Naive thymus-derived CD8-positive, alpha-beta T cell (primary cell): ENCODE results near the gene CCDC182. TPM values are rescaled to one million over a fixed set of nuclear protein-coding genes. Genes with fewer than 3 reads are reported as not detected.

ENCODE experiments used
- ATAC-seq, 2 donors: fragments of 150-1000 bp; cut with Tn5 transposase in 1 of 2; sonication (Bioruptor Pico), chemical (Tn5 transposase) in 1 of 2; 1 replicate in 1 of 2; 2 replicates in 1 of 2; pipeline ENCODE4 v1.10.0; 2021; ENCODE audit warnings: mild to moderate bottlenecking in 2 of 2, moderate library complexity in 2 of 2
- POLR2A ChIA-PET: fragments of 350-600 bp; sonication (Branson Sonifier 250); formaldehyde crosslinking; loops from one replicate; lab custom pipeline; 2021; ENCODE audit warnings: antibody characterized with exemption; lab: Charles Lee
- DNase-seq, 10 donors: peaks; one replicate each; pipeline versions ENCODE4 v3.0.0 to v3.0.0-alpha.2; 2020 to 2022
- H3K27ac Mint-ChIP-seq, 10 donors: one replicate each; pipeline ENCODE4 v1.8.0; 2020 to 2022; ENCODE audit warnings: mild to moderate bottlenecking in 10 of 10, mixed read lengths in 10 of 10, moderate library complexity in 4 of 10, inconsistent platforms in 1 of 10
- H3K27me3 Mint-ChIP-seq, 5 donors: one replicate each; pipeline ENCODE4 v1.8.0; 2021 to 2022; ENCODE audit warnings: mixed read lengths in 5 of 5
- H3K36me3 Mint-ChIP-seq, 3 donors: one replicate each; pipeline ENCODE4 v1.8.0; 2020 to 2022; ENCODE audit warnings: mixed read lengths in 3 of 3, mild to moderate bottlenecking in 2 of 3, inconsistent platforms in 1 of 3
- H3K4me1 Mint-ChIP-seq, 4 donors: one replicate each; pipeline ENCODE4 v1.8.0; 2021 to 2022; ENCODE audit warnings: mixed read lengths in 4 of 4
- H3K4me3 Mint-ChIP-seq, 10 donors: one replicate each; pipeline ENCODE4 v1.8.0; 2020 to 2022; ENCODE audit warnings: mild to moderate bottlenecking in 10 of 10, mixed read lengths in 10 of 10, moderate library complexity in 6 of 10, inconsistent platforms in 1 of 10
- H3K9me3 Mint-ChIP-seq, 9 donors: one replicate each; pipeline ENCODE4 v1.8.0; 2020 to 2022; ENCODE audit warnings: mixed read lengths in 9 of 9, mild to moderate bottlenecking in 3 of 9, inconsistent platforms in 1 of 9, moderate library complexity in 1 of 9
- polyA plus RNA-seq, 3 donors: library from polyadenylated mRNA; unstranded; fragments of 300-500 nt; fragmentation: Illumina TruSeq; gene quantifications; one replicate each; pipeline ENCODE4 v1.2.3, GENCODE V29; 2021
- total RNA-seq, 8 experiments: library from RNA in 2 of 8; stranded (reverse) in 2 of 8; gene quantifications; one replicate each; pipeline ENCODE4 v1.2.3 and lab custom pipeline; 2021 to 2026

CCDC182 gene
- total and polyA plus RNA-seq, 5 experiments from 2014 or later: not detected

DNA sequence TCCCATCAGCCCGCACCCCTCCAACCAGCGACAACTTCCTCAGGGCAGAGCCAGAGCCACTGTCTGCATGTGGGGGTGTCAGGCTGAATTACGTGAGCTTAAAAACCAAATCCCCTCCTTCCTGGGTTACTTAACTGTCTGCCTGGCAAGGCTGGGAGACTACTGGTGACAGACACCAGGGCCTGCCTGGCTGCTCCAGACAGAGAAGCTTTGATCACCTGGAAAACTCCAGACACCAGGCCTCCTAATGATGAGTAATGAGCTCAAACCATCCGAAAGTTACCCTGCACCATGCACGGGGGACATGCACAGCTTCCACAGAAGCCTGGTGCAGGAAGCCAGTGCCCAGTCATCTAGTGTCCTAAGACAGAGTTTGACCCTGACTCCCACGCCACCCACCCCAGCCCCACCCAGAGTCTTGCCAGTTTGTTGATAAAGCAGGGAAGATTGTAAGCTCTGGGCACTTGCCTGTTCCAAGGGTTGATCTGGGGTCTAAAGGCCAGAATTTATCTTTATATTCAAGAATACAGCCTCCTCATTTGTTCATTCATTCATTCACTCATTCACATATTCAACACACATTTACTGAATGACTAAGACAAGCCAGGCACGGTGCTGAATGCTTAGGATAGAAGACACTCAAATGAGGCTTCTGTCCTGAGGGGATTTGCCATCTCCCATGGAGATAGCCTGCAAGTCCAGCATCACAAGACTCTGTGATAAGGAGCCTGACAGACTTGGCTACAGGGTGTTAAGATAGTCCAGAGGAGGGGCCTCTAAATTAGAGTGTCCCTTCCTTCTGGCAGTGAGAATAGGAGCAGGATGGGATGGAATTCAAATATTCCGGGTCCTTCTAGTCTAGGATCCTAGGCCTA is 7.2 kb upstream of the CCDC182 start:
- Mint-ChIP-seq H3K4me3 (no peak overlapping the region), H3K36me3 (no peaks in the 10 kb centered on the region), H3K4me1 (peaks cover 11 to 15% (median 13%) of the 10 kb centered on the region in 4 donors), H3K27me3 (peaks cover 0 to 2% (median 0%) of the 10 kb centered on the region in 5 donors), H3K27ac (peak overlapping the region in 3 of 10 donors; percentile 27 to 60 (median 49)), H3K9me3 (no peaks in the 10 kb centered on the region)
- DNase-seq (no peak), ATAC-seq (no peak)
- POLR2A ChIA-PET: no interaction called here

GRCh38 chr17:57751348-57751971 is 6.4 kb upstream of the CCDC182 start:
- DNase-seq (no peak), ATAC-seq (no peak)
- no peaks in the 10 kb centered on the region for H3K9me3 Mint-ChIP-seq
- peak overlapping the region in 2 of 10 donors; percentile 9 to 49 for H3K27ac Mint-ChIP-seq
- POLR2A ChIA-PET: no interaction called here
- no peak overlapping the region for H3K4me3 Mint-ChIP-seq
- H3K27me3 Mint-ChIP-seq: peaks cover 0 to 2% (median 0%) of the 10 kb centered on the region in 5 donors
- peaks cover 11 to 16% (median 13%) of the 10 kb centered on the region in 4 donors for H3K4me1 Mint-ChIP-seq
- no peaks in the 10 kb centered on the region for H3K36me3 Mint-ChIP-seq

DNA sequence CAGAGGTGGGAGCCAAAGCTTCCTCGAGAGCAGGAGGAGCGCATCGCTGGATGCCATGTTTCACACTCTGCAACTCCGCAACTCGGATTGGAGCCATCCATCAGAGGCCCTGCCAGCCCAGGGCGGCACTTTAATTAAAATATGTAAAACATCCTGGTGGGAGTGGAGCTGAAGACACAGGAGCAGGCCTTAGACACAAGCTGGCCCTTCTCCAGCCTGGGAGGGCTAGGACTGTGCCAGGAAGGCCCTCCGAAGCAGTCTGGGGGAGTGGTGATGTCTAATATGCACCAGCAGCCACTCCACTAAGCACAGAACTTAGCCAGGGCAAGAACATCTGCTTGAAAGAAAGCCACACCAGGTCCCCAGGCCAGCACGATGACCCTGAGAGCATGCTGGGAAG is 5.8 kb upstream of the CCDC182 start:
- H3K27ac Mint-ChIP-seq: peak overlapping the region in 1 of 10 donors; percentile 60
- H3K27me3 Mint-ChIP-seq: peaks cover 0 to 2% (median 0%) of the 10 kb centered on the region in 5 donors
- H3K9me3 Mint-ChIP-seq: no peaks in the 10 kb centered on the region
- peaks cover 11 to 16% (median 13%) of the 10 kb centered on the region in 4 donors for H3K4me1 Mint-ChIP-seq
- no peak for ATAC-seq
- POLR2A ChIA-PET: interaction anchor here (0.9 kb wide), 1 partner anchor 152 kb away, joined by 3 read pairs; no protein-coding TSS in a partner anchor
- no peaks in the 10 kb centered on the region for H3K36me3 Mint-ChIP-seq
- no peak for DNase-seq
- H3K4me3 Mint-ChIP-seq: no peak overlapping the region

- Mint-ChIP-seq H3K36me3 (no peaks in the 10 kb centered on the region), H3K27me3 (peaks cover 0 to 2% (median 0%) of the 10 kb centered on the region in 5 donors), H3K9me3 (no peaks in the 10 kb centered on the region), H3K4me3 (peak overlapping the region in 1 of 10 donors; percentile 8), H3K27ac (peak overlapping the region in 6 of 10 donors; percentile 2 to 65 (median 34)), H3K4me1 (peaks cover 11 to 16% (median 13%) of the 10 kb centered on the region in 4 donors)
- POLR2A ChIA-PET: interaction anchor here (0.9 kb wide), 1 partner anchor 151 kb away, joined by 3 read pairs; no protein-coding TSS in a partner anchor
- ATAC-seq (no peak), DNase-seq (no peak)
These were observed 5.2 kb upstream of the CCDC182 start for GRCh38 chr17:57750109-57750871.

- POLR2A ChIA-PET: interaction anchor here (0.6 kb wide), 1 partner anchor 151 kb away, joined by 3 read pairs; no protein-coding TSS in a partner anchor
- H3K9me3 Mint-ChIP-seq: no peaks in the 10 kb centered on the region
- H3K36me3 Mint-ChIP-seq: no peaks in the 10 kb centered on the region
- DNase-seq: no peak
- no peak for ATAC-seq
- peaks cover 0 to 2% (median 0%) of the 10 kb centered on the region in 5 donors for H3K27me3 Mint-ChIP-seq
- H3K27ac Mint-ChIP-seq: peak overlapping the region in 8 of 10 donors; percentile 2 to 60 (median 34)
- peak overlapping the region in 1 of 10 donors; percentile 8 for H3K4me3 Mint-ChIP-seq
- peaks cover 11 to 16% (median 13%) of the 10 kb centered on the region in 4 donors for H3K4me1 Mint-ChIP-seq
These were observed 4.6 kb upstream of the CCDC182 start for GRCh38 chr17:57749701-57750100.

DNA sequence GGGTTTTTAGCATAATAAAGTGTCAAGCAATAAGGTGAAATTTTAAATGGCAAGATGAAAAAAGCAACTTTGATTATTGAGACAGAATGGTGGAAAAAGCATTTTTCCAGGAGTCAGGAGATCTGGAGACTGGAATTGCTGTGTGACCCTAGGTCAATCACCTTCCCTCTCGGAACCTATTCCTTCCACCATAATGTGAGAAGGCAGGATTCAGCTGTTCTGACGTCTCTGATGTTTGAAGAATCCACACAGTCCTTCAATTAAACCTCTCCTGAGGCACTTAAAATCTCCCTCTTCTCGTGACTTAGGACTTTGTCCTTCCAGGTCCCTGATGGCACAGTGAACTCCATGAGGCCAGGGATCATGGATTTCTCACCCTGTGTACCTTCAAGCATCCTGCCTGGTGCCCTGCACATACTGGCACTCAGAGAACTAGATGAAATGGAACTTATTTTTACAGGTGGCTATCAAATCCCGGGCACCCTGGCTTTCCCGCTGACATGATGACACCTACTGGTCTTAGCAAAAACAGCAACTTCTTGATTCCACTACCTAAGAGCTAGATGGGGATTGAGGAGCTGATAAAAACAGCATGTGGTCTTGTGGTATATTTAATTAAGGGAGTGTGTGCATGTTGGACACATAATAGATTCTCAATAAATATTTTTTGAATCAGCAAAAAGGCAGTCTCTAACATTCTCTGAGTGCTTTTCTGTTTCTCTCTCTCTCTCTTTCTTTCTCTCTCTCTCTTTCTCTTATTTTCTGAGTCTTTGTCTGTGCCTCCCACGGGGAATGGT is 2.3 kb upstream of the CCDC182 start:
- H3K27me3 Mint-ChIP-seq: peaks cover 0 to 2% (median 0%) of the 10 kb centered on the region in 5 donors
- H3K9me3 Mint-ChIP-seq: no peaks in the 10 kb centered on the region
- DNase-seq (peak in 9 of 10 donors; percentile 5 to 69 (median 48)), ATAC-seq (peak; percentile 71 to 79)
- POLR2A ChIA-PET: no interaction called here
- peaks cover 11 to 16% (median 13%) of the 10 kb centered on the region in 4 donors for H3K4me1 Mint-ChIP-seq
- no peaks in the 10 kb centered on the region for H3K36me3 Mint-ChIP-seq
- no peak overlapping the region for H3K4me3 Mint-ChIP-seq
- peak overlapping the region in 1 of 10 donors; percentile 18 for H3K27ac Mint-ChIP-seq

GRCh38 chr17:57746221-57746620 is 1.1 kb upstream of the CCDC182 start:
- POLR2A ChIA-PET: no interaction called here
- Mint-ChIP-seq H3K36me3 (no peaks in the 10 kb centered on the region), H3K27me3 (peaks cover 0 to 2% (median 0%) of the 10 kb centered on the region in 5 donors), H3K9me3 (no peaks in the 10 kb centered on the region), H3K4me3 (no peak overlapping the region), H3K4me1 (peaks cover 11 to 16% (median 12%) of the 10 kb centered on the region in 4 donors), H3K27ac (peak overlapping the region in 1 of 10 donors; percentile 78)
- DNase-seq (no peak), ATAC-seq (no peak)

DNA sequence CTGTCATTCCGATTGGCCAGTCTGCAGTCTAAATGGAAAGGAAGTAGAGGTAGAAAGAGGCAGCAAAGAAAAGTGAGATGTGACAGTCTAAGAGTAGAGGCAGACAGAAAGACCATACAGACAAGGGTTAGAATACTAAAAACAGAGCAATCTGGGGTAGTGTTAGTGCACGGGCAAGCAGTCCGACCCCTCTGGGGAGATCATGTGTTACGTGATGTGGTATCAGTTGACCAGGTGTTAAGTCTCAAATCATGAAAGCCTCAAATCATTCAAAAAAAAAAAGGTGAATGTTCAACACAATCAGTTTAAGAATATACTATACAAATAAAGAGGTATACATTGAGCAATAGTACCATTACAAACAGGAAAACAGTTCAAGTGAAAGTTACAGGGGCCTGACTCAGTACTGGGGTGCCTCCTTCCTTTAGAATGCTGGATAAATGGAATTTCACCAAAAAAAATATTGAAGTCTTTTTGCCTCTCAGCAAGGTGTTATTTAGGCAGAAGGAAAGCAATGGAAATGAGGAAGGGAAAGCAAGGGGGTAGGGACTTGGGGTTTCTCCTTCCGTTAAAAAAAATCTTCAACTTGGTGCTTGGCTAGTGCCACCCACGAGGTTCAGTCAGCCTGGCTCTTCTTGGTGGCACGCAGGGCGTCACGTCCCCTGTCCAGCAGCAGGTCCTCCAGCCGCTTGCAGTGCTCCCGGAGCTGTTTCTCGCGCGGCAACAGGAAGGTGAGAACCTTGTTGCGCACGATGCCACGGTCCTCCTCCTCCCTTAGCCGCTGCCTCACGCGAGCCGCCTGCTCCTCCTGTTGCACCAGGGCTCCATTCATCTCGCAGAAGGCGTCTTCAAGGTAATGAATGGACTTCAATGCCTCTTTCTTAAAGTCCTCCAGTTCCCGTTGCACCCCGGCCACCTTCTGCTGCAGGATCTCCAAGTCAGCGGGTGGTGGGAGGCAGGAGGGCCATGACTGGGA is 616 bp downstream of the CCDC182 start:
- ATAC-seq (no peak), DNase-seq (no peak)
- peaks cover 0 to 2% (median 0%) of the 10 kb centered on the region in 5 donors for H3K27me3 Mint-ChIP-seq
- no peaks in the 10 kb centered on the region for H3K36me3 Mint-ChIP-seq
- peaks cover 7 to 14% (median 10%) of the 10 kb centered on the region in 4 donors for H3K4me1 Mint-ChIP-seq
- POLR2A ChIA-PET: no interaction called here
- H3K27ac Mint-ChIP-seq: peak overlapping the region in 1 of 10 donors; percentile 48
- no peak overlapping the region for H3K4me3 Mint-ChIP-seq
- no peaks in the 10 kb centered on the region for H3K9me3 Mint-ChIP-seq

DNA sequence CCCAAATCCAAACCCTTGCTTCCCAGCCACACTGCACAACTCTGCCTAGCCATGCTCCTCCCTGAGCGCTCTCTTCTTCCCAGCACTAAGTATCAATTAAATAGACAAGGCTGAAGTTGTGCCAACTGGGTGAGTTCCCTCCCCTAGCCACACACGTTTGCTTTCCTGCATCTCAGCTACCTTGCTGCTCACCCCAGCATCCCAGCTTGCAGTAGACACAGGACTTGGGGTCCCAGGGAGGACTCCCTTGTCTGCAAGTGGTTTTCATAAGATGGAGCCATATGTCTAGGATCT is 4.9 kb downstream of the CCDC182 start:
- no peaks in the 10 kb centered on the region for H3K9me3 Mint-ChIP-seq
- POLR2A ChIA-PET: no interaction called here
- H3K36me3 Mint-ChIP-seq: no peaks in the 10 kb centered on the region
- ATAC-seq (no peak), DNase-seq (no peak)
- peak overlapping the region in 2 of 10 donors; percentile 56 to 62 for H3K27ac Mint-ChIP-seq
- no peak overlapping the region for H3K4me3 Mint-ChIP-seq
- H3K27me3 Mint-ChIP-seq: no peaks in the 10 kb centered on the region
- peaks cover 5 to 11% (median 7%) of the 10 kb centered on the region in 4 donors for H3K4me1 Mint-ChIP-seq

- no peaks in the 10 kb centered on the region for H3K9me3 Mint-ChIP-seq
- peak in 3 of 10 donors; percentile 16 to 20 (median 17) for DNase-seq
These were observed 5.5 kb downstream of the CCDC182 start for GRCh38 chr17:57739402-57740234.

More at GRCh38 chr17:57739402-57740234, 5.5 kb downstream of the CCDC182 start:
- peak in 1 of 2 donors; percentile 52 for ATAC-seq
- POLR2A ChIA-PET: interaction anchor here (0.6 kb wide), 1 partner anchor 483 kb away, joined by 3 read pairs; no protein-coding TSS in a partner anchor
- peak overlapping the region in 2 of 10 donors; percentile 56 to 62 for H3K27ac Mint-ChIP-seq
- H3K27me3 Mint-ChIP-seq: no peaks in the 10 kb centered on the region
- no peak overlapping the region for H3K4me3 Mint-ChIP-seq
- no peaks in the 10 kb centered on the region for H3K36me3 Mint-ChIP-seq
- H3K4me1 Mint-ChIP-seq: peaks cover 5 to 14% (median 7%) of the 10 kb centered on the region in 4 donors
